HG03558 (cell line): ENCODE measurements around the gene NTF3.

Source experiments
- ATAC-seq: cut with Tn5 transposase; IDR thresholded peaks from one replicate; pipeline ENCODE4 v1.9.1; 2021; ENCODE audit warnings: moderate number of reproducible peaks; ENCODE audit not compliant: unreplicated experiment; ENCODE audit errors: extremely low read depth

The NTF3 gene

DNA sequence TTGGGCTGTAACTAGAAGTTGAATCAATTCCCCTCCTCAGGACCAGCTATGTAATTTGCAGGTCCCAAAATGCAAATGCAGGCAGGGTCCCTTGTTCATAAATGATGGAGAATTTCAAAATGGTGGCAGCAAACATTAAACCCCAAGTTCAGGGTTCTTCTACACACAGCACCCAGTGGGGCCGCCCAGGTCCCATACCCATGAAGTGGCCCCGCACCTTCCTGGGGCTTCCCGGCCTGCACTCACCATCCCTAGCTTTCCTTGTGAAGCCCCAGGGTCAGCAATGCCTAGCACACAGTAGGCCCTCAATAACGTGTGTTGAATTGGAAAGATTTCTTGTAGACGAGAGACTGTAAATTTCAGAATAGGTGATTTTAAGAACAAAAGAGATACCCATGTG, 76.0 kb downstream of the NTF3 start:
- ATAC-seq: no peak

DNA sequence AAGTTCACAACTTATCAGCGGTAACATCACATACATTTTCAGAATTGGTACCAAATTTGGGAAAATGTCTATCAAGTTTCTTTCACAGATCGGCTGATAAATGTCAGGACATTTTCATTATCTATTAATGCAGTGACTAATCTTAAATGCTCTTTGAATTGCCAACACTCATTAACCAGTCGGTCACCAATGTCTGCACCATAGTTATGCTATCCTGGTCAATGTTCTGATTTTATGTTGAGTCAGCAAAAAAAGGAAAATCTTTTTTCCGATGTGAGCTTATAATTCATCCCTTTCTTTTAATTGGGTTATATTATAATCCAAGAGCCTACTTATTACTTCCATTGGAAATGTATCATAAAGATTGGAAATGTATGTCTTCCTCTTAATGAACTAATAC, 77.2 kb downstream of the NTF3 start:
- ATAC-seq: no peak

DNA sequence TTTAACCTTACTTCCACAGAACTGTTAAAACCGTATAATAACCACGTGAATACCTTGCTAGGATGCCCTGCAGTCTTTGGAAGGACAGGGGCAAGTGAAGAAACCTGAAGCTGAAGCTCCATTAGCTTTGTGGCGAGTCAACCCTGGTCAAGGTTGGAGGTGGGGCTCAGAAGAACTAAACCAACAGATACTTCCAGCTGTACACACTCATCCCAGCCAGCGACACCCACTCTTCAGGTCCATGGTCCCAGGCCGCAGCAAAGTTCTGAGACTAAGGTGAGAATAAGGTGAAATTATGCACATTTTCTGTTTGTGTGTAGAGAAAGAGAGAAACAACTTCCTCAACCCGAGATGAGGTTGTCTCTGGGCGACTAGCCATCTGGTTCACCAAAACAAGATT, 77.6 kb downstream of the NTF3 start:
- no peak for ATAC-seq

DNA sequence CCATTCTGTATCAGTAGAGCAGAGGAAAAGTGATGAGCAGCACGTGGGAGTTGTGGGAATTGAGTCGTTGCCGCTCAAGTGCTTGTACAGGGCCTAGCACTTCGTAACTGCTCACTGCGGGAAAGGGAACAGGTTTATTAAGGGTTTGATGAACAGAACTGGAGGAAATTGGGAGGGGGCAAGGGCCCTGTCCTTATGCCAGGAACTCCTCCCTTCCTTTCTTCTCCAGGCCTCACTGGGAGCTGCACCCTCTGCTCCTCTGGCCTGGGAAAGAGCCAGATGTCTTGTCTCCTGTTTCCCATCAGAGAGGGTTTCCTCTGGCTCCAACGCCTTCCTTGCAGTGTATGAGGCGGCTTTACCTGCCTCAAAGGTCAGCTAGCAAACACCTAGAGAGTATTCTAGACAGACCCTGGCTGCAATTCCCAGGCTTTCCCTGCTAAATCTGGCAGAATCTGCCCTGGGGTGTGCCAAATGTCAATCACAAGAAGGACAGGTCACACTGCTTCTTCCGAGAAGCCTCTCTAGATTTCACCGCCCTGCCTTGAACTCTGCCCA, 78.4 kb downstream of the NTF3 start:
- ATAC-seq: no peak

DNA sequence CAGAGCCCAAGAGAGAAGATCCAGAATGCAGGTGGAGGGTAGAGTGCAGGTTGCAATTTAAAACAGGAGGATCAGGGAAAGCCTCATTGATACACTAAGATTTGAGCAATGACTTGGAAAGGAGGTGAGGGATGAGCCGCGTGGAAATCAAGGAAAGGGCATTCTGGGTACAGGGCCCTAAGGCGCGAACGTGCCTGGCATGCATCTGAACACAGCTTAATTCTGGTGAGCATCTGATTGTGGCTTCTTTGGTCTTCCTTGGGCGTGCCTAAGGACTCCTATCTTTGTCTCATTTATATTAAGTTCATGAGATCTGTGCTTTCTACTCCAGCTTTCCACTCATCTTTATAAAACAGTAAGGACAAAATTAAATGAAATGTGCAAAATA, 79.3 kb downstream of the NTF3 start:
- no peak for ATAC-seq

DNA sequence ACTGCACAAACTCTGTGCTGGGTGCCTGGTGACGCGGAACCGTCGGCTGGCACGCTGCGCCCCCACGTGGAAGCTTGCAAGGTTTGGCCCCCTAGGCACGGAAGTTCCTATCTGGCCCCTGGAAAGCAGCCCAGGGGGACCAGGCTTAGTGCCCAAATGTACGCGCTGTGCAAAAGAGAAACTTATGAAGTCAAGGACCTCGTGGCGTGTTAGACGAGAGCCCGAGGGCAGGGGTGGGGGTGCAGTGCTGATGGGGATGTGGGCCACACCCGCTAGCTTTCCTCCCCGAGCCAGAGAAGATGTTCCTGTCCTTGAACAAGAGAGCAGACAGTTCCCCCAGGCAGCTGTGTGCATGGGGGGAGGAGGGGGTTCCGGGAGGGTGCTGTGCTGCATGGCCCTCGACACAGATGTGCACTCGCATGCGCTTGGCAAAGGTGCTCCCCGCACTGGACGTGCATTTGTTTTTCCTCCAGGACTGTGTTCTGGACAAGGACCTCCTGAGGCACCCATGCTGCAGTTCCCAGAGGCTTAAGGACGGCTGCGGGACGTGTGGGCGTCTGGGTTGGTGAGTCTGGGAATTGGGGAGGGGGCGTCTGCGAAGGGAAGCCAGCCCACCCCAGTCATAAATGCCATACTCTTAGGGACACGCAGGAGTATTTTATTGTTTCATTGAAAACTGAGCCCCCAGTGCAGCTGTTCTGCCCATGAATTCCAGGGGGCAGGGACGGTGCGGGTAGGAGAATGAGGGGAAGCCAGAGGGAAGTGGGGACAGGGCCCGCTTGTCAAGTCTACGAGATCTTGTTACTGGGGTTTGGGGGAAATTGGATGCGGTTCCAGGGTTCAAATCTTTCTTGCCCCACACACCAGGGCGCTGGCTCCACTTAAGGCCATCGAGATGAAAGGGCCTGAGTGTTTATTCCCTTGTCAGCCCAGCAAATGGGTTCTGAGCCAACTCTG, 80.0 kb downstream of the NTF3 start:
- ATAC-seq: no peak

DNA sequence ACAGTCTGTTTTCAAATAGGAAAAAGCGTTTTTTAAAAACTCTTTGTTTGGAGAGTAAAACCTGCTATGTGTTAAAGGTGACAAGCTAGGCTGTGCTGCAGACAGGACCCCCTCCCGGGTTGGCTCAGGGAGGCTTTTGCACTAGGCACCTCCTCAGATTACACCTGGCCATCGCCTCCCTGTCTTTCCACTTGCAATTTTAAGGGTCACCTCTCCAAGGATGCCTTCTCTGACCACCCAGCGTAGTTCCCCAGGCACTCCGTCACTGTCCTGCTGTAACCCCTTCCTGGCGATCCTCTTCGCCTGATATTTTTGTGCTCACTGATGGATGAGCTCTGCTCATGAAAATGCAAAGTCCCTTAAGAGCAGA, 80.7 kb downstream of the NTF3 start:
- ATAC-seq: no peak

DNA sequence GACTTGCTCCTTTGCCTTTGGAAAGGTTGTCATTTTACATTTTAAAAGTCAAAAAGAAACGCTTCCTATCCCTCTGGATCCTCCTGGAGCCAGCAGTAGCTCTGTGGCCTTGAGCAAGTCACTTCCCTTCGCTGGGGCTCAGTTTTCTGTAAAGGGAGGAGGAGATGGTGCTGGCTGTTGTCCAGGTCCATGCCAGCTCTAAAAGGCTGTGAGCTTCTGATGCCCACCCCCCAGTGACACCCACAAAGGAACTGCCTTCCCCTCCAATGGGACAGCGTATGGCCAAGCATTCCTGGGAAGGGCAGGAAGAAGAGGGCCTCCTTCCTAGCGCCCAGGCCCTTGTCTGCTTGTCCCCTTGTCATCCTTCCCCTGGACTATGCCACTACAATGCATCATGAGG, 81.5 kb downstream of the NTF3 start:
- ATAC-seq: no peak

DNA sequence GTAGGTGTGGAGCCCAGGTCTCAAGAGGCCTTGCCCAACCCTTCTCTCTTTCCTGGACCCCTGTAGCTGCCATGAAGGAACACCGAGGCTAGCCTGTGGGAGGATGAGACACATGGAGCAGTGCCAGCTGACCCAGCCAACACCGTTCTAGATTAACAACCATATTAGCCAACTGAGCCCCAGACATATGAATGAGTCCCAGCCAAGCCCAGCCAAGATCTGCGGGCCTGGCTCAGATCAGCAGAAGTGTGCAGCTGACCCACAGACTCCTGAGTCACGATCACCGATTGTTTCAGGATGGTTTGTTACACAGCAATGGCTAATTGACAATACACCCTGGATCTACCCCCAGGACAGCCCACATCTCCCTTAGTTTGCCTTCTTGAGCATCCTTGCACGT, 82.1 kb downstream of the NTF3 start:
- ATAC-seq: no peak

DNA sequence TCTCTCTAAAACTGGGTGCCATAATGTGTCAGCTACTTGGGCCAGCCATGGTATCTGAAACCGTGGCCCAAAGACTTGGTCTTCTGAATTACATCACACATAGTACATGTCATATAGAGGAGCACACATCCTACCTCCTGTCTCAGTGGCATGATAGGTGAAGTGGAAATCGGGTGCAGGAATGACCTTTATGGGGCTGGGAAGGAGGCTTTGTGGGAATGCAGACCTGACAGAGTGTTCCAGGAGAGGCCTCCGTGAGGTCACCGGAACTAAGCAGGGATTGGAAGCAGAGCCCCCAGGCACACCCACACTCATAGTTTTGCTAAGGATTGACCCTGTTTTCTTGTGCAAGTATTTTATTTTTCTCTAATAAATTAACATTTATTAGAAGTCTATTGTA, 82.6 kb downstream of the NTF3 start:
- no peak for ATAC-seq

DNA sequence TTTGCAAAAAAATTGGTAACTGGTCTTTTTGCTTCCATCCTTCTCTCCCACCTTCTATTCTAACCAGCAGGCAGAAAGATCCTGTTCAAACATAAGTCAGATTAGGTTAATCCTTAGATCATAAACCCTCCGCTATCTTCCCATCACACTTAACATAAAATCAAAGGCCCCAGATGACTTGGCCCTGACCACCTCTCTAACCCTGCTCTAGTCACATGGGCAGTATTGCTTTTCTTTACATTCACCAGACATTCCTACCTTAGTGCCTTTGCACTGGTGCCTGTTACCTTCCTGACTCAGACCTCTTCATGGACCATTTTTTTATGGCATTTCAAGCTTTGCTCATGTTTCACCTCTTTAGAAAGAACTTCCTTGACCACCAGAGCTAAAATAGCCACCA, 83.5 kb downstream of the NTF3 start:
- ATAC-seq: no peak

DNA sequence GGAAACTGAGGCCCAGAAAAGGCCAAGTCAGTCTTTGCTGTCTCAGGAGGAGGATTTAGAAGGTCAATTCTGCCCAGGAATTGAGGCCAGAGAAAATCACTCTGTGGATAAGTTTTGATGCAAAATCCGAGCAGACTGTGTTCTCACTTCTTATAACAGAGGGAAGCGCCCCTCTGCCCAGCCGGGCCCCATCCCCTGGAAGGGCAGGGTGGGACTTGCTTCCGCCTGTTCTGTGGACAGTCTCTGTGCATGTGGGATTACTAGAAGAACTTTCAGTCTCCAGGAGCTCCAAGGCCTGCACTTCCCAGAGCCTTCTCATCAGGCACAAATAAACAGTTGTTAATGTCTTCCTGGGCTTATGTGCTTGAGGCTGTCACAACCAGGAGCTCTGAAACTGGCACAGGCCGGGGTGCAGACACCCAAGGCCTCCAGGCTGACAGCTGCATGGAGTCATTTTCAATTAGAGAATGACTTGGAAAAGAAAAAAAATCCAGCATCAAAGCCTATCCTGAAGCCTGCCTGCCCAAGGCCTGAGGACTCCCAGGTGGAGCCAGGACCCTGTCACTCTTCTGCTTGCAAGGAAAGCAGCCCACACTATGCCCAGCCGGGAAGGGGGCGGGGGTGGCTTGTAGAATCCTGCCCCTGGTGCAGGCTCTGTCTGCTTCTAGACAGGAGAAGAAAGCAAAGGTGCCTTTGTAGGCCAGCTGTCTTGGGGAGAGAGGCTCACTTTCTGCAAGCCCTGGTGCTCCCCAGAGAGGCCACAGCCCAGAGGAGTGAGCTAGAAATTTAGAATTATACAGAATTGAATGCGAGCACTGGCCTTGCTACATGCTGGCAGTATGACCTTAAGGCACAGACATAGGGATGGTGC, 84.7 kb downstream of the NTF3 start:
- no peak for ATAC-seq

DNA sequence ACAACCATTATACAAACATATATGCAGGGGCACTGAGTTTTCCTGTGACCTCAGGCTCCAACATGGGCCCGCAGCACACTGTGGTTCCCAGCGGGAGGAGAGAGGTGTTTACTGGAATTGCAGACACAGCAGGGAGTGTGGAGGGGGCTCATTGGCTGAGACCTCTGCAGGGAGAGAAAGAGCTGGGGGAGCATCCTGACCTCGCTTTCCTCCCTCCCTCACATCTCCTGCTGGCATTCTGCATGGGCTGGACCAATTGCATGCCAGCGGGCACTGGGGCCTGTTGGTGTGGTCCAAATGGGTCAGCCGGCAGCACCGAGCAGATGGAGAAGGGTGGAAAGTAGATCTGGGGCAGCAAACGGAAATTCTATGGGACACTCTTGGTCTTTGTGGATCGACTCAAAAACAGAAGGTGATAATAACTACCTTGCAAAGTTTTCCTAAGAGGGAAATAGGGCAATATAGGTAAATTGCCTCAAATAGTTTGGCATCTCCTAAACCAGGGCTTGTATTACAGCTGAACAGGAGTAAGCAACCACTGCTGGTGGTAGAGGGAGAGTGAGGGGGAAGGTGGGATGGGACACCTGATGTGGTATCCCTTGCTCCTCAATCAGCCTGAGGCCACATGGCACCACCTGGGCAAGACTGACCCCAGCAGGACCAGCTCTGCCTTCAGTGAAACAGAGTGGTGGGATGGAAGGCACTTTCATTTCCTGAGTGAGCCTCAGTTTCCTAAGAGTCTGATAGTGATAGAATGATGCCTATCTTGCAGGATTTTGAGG, 86.9 kb downstream of the NTF3 start:
- ATAC-seq: no peak

DNA sequence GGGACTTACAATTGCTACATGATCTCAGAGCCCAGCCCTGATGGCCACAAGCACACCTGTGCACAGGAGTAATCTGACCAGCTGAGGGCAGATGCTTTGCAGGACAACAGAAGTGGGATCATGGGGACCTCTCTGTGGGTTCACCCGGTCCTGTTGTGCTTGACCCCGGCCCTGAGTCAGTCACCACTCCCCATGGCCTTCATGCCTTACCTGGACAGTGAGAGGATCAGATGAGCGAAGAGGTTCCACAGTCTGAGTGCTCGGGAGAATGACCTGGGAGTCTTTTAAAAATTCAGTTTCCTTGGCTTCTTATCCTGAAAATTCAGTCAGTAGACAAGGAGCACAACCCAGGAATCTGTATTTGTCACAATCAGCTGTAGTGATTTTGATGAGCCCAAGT, 88.1 kb downstream of the NTF3 start:
- ATAC-seq: no peak

DNA sequence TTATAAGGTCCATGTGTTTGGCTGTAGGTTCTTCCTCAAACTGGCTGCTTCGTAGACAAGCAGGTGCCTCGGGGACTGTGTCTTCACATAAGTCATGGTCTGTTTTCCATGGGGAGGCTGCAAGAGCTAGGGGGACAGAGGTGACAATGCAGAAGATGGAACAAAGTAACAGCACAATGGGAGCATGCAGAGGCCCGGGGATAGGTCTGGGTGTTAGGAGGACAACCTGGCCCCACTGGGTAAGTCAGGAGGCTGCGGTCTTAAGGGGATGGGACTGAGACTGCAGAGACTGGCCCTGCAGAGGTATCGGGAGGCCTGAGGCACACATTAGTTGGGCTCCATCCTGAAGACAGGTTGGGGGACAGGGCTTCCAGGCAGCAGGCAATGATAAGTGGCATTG, 88.9 kb downstream of the NTF3 start:
- no peak for ATAC-seq

DNA sequence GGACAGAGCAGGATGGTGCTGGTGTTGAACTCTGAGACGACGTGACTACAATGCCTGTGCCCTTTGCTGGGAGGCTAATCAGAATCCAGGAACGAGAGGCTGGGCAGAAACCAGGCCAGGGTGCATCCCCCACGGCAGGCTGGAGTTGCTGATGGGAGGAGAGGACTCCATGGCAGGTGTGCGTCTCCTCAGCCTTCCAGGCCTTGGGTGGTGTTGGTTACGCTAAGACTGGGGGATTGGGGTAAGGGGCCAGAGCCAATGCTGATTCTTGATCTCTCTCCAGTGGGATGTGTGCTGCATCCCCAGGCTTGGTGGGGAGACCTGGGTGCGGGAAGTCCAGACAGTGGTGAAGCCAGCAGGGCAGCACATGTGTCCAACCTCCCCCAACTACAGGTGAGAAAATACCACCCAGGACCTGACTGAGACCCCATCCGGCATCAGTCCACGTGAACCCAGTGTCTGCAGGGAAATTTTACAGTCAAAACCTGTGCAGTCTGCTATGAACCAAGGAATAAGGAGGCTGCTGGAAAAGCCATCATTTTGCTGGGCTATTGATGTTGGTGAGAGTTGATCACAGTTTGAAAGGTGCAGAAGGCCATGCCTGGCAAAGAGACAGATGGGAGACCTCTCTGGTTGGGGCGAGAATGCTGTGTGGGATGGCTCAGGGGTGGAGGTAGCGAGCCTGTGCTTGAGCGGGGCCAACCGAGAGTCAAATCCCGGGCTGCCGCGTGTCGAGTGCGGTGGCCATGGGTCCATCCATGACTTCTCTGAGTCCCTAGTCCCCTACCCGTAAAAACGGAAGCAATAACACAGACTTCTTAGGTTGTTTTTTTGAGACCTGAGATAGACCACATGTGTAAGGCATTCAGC, 89.8 kb downstream of the NTF3 start:
- ATAC-seq: no peak

DNA sequence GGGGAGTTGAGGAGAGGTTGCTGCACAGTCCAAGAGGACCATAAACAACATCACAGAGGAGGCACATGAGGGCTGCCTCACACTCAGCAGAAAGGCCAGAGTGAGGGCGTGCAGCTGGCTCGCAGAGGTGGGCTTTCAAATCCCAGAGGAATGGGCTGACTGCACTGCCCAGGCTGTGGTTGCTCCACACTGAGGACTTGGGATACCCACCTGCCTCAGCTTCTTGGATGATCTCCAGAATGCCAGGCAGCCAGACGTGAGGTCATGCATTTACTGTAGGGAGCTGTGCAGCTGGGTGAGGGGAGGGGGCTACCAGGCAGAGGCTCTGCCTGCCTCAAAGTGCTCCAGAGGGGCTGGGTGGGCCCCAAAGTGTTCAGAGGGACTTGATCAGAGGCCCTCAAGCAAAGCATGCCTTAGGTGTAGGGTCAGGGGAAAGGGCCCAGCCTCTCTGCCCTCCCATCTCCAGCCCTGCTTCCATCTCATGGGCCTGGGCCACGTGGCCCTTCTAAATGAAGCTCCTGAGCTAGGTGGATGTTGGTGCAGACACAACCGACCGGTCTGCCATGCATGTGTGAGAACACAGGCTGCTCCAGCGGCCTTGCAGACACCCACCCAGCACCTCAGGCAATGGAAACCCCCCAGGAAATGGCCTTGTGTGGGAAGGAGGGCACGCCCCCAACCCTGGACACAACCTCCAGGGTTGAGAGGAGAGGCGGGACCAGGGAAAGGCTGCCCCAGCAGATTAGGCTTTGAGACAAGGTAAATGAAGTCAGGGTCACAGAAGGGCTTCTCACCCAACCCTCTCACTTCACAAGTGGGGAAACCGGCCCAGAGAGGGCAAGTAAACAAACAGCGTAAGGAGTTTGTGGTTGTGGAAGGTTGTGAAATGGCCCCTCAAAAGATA, 90.8 kb downstream of the NTF3 start:
- ATAC-seq: no peak

DNA sequence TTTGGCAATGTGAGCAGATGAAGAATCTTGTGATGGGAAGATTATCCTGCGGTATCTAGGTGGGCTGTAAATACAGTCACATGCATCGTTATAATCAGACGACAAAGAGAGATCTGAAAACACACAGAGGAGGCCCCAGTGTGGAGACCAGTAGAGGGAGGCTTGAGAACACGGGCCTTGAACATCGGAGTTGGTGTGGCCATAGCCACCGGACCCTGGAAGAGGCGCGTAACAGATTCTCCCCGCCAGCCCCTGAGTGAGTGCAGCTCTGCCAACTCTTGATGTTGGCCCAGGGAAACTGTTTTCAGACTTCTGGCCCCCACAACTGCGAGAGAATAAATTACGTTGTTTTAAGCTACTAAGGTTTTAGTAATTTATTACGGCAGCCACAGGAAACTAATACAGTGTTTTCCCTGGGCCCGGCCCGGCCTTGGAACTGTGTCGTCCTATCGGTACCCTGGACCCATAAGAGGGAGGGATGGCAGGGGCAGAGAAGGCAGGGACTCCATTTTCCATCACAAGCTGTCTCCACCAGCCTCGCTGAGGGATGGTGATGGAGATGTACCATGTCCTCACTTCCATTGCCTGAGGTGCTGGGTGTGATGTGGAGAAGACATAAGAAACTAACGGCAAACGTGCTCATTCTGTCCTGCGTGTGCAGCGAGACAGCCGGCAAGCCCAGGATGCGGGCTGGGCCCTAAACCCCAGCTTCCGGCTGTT, 91.6 kb downstream of the NTF3 start:
- ATAC-seq: no peak
